Activated T-helper 1 cell treated with anti-CD3 and anti-CD28 coated beads, Interleukin-2, amount 50 U/mL, for 16 hours (primary cell): Measurements from ENCODE around the gene MTRF1.
"Not testable (repeated sequence)": the region's sequence is repeated elsewhere in the genome, so short reads cannot be mapped to it uniquely, and the experiment has no call there.

Source experiments
- DNase-seq, 2 donors: peaks; one replicate each; pipeline ENCODE4 v3.0.0-alpha.2; 2020; ENCODE audit warnings: low read depth in 1 of 2, low spot score in 1 of 2

Gene MTRF1

DNA sequence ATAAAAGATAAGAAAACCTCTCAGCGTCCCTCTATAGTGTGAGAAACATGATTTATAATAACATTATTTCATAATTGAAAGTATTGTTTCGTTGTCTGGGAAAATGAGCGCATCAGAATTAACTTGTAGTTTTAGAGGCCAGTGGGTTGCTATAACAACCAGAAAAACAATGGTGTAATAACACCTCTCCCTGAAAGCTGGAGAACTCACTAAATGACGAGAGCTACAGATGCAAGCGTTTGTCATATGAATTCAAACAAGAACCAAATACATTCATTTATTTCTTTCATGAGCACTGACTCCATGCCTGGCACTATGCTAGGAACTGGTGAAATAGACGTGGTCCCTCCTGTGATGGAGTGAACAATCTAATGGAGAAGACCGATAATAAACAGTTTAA lies 85.3 kb downstream of the MTRF1 start:
- no peak for DNase-seq

DNA sequence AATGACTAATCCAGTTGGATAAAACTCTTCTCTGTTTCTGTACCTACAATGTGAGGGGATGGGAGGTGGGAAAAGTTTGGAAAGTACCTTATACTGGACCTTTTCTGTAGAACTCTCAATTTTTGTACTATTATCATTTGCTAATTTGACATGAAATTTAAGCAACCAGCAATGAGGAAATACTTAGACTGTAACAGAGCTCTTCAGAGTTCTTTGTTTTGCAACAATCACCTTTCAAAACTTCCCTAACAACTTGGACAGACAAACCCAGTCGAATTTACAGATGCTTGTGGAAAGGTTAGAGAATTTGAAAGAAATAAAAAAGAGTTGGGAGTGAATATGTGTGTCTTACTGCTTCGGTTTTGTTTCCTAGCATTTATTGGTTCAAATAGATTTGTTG lies 85.8 kb downstream of the MTRF1 start:
- DNase-seq, result no peak

DNA sequence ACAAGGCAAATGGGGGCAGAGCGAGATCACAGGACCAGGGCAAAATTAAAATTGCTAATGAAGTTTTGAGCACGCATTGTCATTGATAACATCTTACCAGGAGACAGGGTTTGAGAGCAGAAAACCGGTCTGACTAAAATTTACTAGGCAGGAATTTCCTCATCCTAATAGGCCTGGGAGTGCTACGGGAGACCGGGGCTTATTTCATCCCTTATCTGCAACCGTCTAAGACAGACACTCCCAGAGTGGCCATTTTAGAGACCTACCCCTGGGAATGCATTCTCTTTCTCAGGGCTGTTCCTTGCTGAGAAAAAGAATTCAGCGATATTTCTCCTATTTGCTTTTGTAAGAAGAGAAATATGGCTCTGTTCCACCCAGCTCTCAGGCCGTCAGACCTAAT lies 87.8 kb downstream of the MTRF1 start:
- not testable (repeated sequence) for DNase-seq
